DND-41 (cell line): Measurements from ENCODE around the gene PHKB.

Experiments
- EZH2 ChIP-seq: IDR thresholded peaks from 3 replicates; pipeline ENCODE4 v1.6.1; 2012; ENCODE audit warnings: borderline replicate concordance, low read depth, mild to moderate bottlenecking, moderate library complexity, low read length, inconsistent platforms; ENCODE audit not compliant: severe bottlenecking
- TF ChIP-seq, protein P1 (sequence below): IDR thresholded peaks from 2 replicates; pipeline ENCODE4 v1.5.1; 2012; ENCODE audit warnings: borderline replicate concordance, low read length, moderate library complexity, mild to moderate bottlenecking; ENCODE audit not compliant: poor library complexity, severe bottlenecking; ENCODE audit errors: extremely low read depth

DNA sequence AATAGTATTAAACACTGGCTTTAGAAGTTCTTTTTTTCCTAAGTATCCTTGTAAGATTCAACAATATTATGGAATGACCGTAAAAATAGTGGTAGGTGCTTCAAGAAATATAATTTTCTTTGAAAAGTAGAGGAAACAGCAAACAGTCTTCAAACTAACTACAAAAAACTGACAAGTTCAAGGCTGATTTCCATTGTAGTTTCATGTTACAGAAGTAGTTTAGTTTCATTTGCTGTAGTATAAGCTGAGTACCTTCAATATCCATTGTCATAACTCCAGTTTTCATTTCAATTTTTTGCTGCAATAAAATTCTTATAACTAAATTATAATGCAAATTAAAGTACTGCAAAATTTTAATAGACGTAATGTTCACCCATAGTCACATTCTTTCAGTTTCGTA lies 19.3 kb downstream of the PHKB start:
- TF ChIP-seq, protein P1, sequence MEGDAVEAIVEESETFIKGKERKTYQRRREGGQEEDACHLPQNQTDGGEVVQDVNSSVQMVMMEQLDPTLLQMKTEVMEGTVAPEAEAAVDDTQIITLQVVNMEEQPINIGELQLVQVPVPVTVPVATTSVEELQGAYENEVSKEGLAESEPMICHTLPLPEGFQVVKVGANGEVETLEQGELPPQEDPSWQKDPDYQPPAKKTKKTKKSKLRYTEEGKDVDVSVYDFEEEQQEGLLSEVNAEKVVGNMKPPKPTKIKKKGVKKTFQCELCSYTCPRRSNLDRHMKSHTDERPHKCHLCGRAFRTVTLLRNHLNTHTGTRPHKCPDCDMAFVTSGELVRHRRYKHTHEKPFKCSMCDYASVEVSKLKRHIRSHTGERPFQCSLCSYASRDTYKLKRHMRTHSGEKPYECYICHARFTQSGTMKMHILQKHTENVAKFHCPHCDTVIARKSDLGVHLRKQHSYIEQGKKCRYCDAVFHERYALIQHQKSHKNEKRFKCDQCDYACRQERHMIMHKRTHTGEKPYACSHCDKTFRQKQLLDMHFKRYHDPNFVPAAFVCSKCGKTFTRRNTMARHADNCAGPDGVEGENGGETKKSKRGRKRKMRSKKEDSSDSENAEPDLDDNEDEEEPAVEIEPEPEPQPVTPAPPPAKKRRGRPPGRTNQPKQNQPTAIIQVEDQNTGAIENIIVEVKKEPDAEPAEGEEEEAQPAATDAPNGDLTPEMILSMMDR: no peak
- TF ChIP-seq EZH2: no peak
